NCI-H146 treated with DMSO at 0.1 percent for 48 hours (cell line): ENCODE results near the gene SGTB.
A peak's percentile ranks its signal among the peaks of the same experiment; 100 is the strongest.

Experiments
- DNase-seq: peaks from one replicate; lab custom pipeline; 2025; ENCODE audit not compliant: unreplicated experiment; lab: John Stamatoyannopoulos, UW

The SGTB gene

GRCh38 chr5:65721720-65722574 is at the start of gene SGTB, which contains the start of gene NLN:
Gene SGTB, minus strand, starts transcription at chr5:65722109. Its CDS starts 1,302 bp downstream, at chr5:65720807.
Gene NLN, plus strand, starts transcription at chr5:65722205. Its CDS starts 169 bp downstream, at chr5:65722374.
- peak; percentile 77 for DNase-seq

GRCh38 chr5:65771266-65771665 is 49.4 kb upstream of the SGTB start:
- no peak for DNase-seq

GRCh38 chr5:65769539-65769938 is 47.6 kb upstream of the SGTB start:
- DNase-seq = no peak

GRCh38 chr5:65768723-65769346 is 46.9 kb upstream of the SGTB start:
- DNase-seq = no peak

GRCh38 chr5:65767565-65767964 is 45.7 kb upstream of the SGTB start:
- DNase-seq = no peak

- no peak for DNase-seq
Observed at GRCh38 chr5:65766781-65767180, 44.9 kb upstream of the SGTB start.

GRCh38 chr5:65766175-65766574 is 44.3 kb upstream of the SGTB start:
- DNase-seq = no peak

GRCh38 chr5:65765582-65765981 is 43.7 kb upstream of the SGTB start:
- DNase-seq = no peak

GRCh38 chr5:65762234-65762633 is 40.3 kb upstream of the SGTB start:
- no peak for DNase-seq

- DNase-seq = peak; percentile 3
Observed at GRCh38 chr5:65760504-65761275, 38.8 kb upstream of the SGTB start.

- DNase-seq = no peak
Observed at GRCh38 chr5:65758546-65759144, 36.7 kb upstream of the SGTB start.

- DNase-seq = peak; percentile 13
Observed at GRCh38 chr5:65753189-65753588, 31.3 kb upstream of the SGTB start.

GRCh38 chr5:65750938-65751337 is 29.0 kb upstream of the SGTB start:
- DNase-seq = no peak

- DNase-seq = no peak
Observed at GRCh38 chr5:65749956-65750355, 28.0 kb upstream of the SGTB start.

- no peak for DNase-seq
Observed at GRCh38 chr5:65749221-65749844, 27.4 kb upstream of the SGTB start.

GRCh38 chr5:65742565-65743231 is 20.8 kb upstream of the SGTB start:
- peak; percentile 12 for DNase-seq

- no peak for DNase-seq
Observed at GRCh38 chr5:65739162-65739561, 17.3 kb upstream of the SGTB start.

- no peak for DNase-seq
Observed at GRCh38 chr5:65738305-65738704, 16.4 kb upstream of the SGTB start.

- no peak for DNase-seq
Observed at GRCh38 chr5:65737842-65738241, 15.9 kb upstream of the SGTB start.

GRCh38 chr5:65736011-65736410 is 14.1 kb upstream of the SGTB start:
- DNase-seq = no peak
